ENCODE results near the gene ABTB2.

- TF ChIP-seq POLR2AphosphoS5 (IDR thresholded peaks at IDR 0.05; ENCODE audit: low read depth, low read length) (no peak), TAF1 (IDR thresholded peaks at IDR 0.05; ENCODE audit: borderline replicate concordance, insufficient read depth, low read length) (no peak)
Observed at GRCh38 chr11:34136420-34136819, 221.4 kb downstream of the ABTB2 start.

All from PFSK-1 (cell line).